GM23338 (cell line): Measurements from ENCODE around the gene NPL.

ENCODE experiments used
- CREB1 ChIP-seq: fragments of 250-450 bp; sonication (Bioruptor Pico); IDR thresholded peaks from 2 replicates; pipeline ENCODE4 v1.5.0; 2020; ENCODE audit warnings: low read depth, mild to moderate bottlenecking, moderate library complexity
- EZH2 ChIP-seq: fragments of 200-600 bp; sonication (generic); IDR thresholded peaks from one replicate; pipeline ENCODE4 v1.8.0; 2017; ENCODE audit warnings: antibody characterized with exemption, mild to moderate bottlenecking, low read depth; ENCODE audit not compliant: unreplicated experiment
- JUNB ChIP-seq: IDR thresholded peaks from one replicate; pipeline ENCODE4 v1.6.1; 2016; ENCODE audit warnings: antibody characterized with exemption; ENCODE audit not compliant: unreplicated experiment
- POLR2AphosphoS5 ChIP-seq: IDR thresholded peaks from 2 replicates; pipeline ENCODE4 v1.6.1; 2016; ENCODE audit warnings: antibody characterized with exemption, low read depth
- STAT1 ChIP-seq: IDR thresholded peaks from one replicate; pipeline ENCODE4 v1.6.1; 2016; ENCODE audit warnings: antibody characterized with exemption; ENCODE audit not compliant: unreplicated experiment
- TF ChIP-seq, protein P1 (sequence below), 2 experiments: fragments of 200-600 bp in 1 of 2; sonication (generic) in 1 of 2; conservative IDR thresholded peaks; 2 replicates each; pipeline versions ENCODE4 v1.5.1 to v1.6.1; 2016 to 2017; ENCODE audit warnings: antibody characterized with exemption in 2 of 2, low read depth in 2 of 2, mild to moderate bottlenecking in 2 of 2, moderate library complexity in 1 of 2
- TF ChIP-seq, protein P2 (sequence below): fragments of 250-450 bp; sonication (Bioruptor Pico); IDR thresholded peaks from 2 replicates; pipeline ENCODE4 v1.5.0; 2020; ENCODE audit warnings: mild to moderate bottlenecking, moderate library complexity
- TF ChIP-seq, protein P3 (sequence below): IDR thresholded peaks from 2 replicates; pipeline ENCODE4 v1.6.1; 2016; ENCODE audit warnings: antibody characterized with exemption
- TF ChIP-seq, protein P4 (sequence below): IDR thresholded peaks from one replicate; pipeline ENCODE4 v1.6.1; 2018; ENCODE audit warnings: antibody characterized with exemption; ENCODE audit not compliant: unreplicated experiment

DNA sequence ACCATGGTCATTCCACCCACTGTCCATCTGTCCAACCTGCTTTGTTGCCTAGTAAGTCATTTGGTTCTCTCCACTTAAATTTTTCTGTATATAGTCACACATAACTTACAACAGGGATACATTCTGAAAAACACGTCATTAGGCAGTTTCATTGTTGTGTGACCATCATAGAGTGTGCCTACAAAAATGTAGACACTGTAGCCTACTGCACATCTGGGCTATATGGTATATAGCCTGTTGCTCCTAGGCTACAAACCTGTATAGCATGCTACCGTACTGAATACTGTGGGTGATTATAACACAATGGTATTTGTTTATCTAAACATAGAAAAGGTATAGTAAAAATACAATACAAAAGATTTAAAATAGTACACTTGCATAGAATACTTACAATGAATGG, 10.0 kb upstream of the NPL start:
- TF ChIP-seq CREB1 (CRISPR knock-in tag) (no peak), POLR2AphosphoS5 (no peak), JUNB (no peak), EZH2 (no peak), STAT1 (no peak)
- TF ChIP-seq, protein P1, sequence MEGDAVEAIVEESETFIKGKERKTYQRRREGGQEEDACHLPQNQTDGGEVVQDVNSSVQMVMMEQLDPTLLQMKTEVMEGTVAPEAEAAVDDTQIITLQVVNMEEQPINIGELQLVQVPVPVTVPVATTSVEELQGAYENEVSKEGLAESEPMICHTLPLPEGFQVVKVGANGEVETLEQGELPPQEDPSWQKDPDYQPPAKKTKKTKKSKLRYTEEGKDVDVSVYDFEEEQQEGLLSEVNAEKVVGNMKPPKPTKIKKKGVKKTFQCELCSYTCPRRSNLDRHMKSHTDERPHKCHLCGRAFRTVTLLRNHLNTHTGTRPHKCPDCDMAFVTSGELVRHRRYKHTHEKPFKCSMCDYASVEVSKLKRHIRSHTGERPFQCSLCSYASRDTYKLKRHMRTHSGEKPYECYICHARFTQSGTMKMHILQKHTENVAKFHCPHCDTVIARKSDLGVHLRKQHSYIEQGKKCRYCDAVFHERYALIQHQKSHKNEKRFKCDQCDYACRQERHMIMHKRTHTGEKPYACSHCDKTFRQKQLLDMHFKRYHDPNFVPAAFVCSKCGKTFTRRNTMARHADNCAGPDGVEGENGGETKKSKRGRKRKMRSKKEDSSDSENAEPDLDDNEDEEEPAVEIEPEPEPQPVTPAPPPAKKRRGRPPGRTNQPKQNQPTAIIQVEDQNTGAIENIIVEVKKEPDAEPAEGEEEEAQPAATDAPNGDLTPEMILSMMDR (conservative IDR thresholded peaks at IDR 0.05; ENCODE audit: low read depth in 2 of 2), result no peak
- TF ChIP-seq, protein P2, sequence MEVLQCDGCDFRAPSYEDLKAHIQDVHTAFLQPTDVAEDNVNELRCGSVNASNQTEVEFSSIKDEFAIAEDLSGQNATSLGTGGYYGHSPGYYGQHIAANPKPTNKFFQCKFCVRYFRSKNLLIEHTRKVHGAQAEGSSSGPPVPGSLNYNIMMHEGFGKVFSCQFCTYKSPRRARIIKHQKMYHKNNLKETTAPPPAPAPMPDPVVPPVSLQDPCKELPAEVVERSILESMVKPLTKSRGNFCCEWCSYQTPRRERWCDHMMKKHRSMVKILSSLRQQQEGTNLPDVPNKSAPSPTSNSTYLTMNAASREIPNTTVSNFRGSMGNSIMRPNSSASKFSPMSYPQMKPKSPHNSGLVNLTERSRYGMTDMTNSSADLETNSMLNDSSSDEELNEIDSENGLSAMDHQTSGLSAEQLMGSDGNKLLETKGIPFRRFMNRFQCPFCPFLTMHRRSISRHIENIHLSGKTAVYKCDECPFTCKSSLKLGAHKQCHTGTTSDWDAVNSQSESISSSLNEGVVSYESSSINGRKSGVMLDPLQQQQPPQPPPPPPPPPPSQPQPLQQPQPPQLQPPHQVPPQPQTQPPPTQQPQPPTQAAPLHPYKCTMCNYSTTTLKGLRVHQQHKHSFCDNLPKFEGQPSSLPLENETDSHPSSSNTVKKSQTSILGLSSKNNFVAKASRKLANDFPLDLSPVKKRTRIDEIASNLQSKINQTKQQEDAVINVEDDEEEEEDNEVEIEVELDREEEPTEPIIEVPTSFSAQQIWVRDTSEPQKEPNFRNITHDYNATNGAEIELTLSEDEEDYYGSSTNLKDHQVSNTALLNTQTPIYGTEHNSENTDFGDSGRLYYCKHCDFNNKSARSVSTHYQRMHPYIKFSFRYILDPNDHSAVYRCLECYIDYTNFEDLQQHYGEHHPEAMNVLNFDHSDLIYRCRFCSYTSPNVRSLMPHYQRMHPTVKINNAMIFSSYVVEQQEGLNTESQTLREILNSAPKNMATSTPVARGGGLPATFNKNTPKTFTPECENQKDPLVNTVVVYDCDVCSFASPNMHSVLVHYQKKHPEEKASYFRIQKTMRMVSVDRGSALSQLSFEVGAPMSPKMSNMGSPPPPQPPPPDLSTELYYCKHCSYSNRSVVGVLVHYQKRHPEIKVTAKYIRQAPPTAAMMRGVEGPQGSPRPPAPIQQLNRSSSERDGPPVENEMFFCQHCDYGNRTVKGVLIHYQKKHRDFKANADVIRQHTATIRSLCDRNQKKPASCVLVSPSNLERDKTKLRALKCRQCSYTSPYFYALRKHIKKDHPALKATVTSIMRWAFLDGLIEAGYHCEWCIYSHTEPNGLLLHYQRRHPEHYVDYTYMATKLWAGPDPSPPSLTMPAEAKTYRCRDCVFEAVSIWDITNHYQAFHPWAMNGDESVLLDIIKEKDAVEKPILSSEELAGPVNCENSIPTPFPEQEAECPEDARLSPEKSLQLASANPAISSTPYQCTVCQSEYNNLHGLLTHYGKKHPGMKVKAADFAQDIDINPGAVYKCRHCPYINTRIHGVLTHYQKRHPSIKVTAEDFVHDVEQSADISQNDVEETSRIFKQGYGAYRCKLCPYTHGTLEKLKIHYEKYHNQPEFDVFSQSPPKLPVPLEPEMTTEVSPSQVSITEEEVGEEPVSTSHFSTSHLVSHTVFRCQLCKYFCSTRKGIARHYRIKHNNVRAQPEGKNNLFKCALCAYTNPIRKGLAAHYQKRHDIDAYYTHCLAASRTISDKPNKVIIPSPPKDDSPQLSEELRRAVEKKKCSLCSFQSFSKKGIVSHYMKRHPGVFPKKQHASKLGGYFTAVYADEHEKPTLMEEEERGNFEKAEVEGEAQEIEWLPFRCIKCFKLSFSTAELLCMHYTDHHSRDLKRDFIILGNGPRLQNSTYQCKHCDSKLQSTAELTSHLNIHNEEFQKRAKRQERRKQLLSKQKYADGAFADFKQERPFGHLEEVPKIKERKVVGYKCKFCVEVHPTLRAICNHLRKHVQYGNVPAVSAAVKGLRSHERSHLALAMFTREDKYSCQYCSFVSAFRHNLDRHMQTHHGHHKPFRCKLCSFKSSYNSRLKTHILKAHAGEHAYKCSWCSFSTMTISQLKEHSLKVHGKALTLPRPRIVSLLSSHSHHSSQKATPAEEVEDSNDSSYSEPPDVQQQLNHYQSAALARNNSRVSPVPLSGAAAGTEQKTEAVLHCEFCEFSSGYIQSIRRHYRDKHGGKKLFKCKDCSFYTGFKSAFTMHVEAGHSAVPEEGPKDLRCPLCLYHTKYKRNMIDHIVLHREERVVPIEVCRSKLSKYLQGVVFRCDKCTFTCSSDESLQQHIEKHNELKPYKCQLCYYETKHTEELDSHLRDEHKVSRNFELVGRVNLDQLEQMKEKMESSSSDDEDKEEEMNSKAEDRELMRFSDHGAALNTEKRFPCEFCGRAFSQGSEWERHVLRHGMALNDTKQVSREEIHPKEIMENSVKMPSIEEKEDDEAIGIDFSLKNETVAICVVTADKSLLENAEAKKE (CRISPR knock-in tag), result no peak
- TF ChIP-seq, protein P3, sequence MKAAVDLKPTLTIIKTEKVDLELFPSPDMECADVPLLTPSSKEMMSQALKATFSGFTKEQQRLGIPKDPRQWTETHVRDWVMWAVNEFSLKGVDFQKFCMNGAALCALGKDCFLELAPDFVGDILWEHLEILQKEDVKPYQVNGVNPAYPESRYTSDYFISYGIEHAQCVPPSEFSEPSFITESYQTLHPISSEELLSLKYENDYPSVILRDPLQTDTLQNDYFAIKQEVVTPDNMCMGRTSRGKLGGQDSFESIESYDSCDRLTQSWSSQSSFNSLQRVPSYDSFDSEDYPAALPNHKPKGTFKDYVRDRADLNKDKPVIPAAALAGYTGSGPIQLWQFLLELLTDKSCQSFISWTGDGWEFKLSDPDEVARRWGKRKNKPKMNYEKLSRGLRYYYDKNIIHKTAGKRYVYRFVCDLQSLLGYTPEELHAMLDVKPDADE, result no peak
- TF ChIP-seq, protein P4, sequence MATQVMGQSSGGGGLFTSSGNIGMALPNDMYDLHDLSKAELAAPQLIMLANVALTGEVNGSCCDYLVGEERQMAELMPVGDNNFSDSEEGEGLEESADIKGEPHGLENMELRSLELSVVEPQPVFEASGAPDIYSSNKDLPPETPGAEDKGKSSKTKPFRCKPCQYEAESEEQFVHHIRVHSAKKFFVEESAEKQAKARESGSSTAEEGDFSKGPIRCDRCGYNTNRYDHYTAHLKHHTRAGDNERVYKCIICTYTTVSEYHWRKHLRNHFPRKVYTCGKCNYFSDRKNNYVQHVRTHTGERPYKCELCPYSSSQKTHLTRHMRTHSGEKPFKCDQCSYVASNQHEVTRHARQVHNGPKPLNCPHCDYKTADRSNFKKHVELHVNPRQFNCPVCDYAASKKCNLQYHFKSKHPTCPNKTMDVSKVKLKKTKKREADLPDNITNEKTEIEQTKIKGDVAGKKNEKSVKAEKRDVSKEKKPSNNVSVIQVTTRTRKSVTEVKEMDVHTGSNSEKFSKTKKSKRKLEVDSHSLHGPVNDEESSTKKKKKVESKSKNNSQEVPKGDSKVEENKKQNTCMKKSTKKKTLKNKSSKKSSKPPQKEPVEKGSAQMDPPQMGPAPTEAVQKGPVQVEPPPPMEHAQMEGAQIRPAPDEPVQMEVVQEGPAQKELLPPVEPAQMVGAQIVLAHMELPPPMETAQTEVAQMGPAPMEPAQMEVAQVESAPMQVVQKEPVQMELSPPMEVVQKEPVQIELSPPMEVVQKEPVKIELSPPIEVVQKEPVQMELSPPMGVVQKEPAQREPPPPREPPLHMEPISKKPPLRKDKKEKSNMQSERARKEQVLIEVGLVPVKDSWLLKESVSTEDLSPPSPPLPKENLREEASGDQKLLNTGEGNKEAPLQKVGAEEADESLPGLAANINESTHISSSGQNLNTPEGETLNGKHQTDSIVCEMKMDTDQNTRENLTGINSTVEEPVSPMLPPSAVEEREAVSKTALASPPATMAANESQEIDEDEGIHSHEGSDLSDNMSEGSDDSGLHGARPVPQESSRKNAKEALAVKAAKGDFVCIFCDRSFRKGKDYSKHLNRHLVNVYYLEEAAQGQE, result no peak
